Limb (tissue), 2 donors: Measurements from ENCODE around the gene NUPR1.
A peak's percentile ranks its signal among the peaks of the same experiment; 100 is the strongest.
"Not testable (repeated sequence)": the region's sequence is repeated elsewhere in the genome, so short reads cannot be mapped to it uniquely, and the experiment has no call there.

ENCODE experiments used
- DNase-seq, 2 donors: peaks; one replicate each; pipeline ENCODE4 v3.0.0-alpha.2; 2016; ENCODE audit errors: extremely low spot score in 2 of 2

Gene NUPR1

GRCh38 chr16:28498666-28499381 lies 40.0 kb downstream of the NUPR1 start:
- DNase-seq, result no peak

GRCh38 chr16:28497861-28498599 lies 40.7 kb downstream of the NUPR1 start:
- no peak for DNase-seq

GRCh38 chr16:28497386-28497785 lies 41.4 kb downstream of the NUPR1 start:
- DNase-seq, result no peak

DNA sequence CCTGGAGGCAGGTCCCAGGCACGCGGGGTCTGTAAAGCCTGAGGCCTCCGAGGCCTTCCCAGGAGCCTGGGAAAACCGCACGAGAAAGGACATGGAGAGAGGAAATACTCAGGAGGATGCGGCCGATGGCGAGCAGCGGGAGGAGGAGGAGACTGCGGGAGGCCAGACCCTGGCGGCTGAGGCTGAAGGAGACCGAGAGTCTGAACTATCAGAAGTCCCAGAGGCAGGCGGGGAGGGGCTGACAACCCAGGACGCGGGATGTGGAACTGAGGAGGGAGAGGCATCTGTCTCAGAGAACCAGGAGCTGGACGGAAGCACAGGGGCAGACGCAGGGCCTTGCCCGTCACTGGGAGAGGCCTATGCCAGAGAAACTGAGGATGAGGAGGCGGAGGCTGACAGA lies 41.9 kb downstream of the NUPR1 start:
- no peak for DNase-seq

GRCh38 chr16:28495795-28496749 lies 42.7 kb downstream of the NUPR1 start:
- no peak for DNase-seq

GRCh38 chr16:28495098-28495793 lies 43.5 kb downstream of the NUPR1 start:
- DNase-seq, result no peak

GRCh38 chr16:28494121-28494851 lies 44.5 kb downstream of the NUPR1 start, which contains the start of gene APOBR:
TSS of gene APOBR (plus strand) at chr16:28494643. CDS start at chr16:28494682, 39 bp downstream.
- DNase-seq, result no peak

DNA sequence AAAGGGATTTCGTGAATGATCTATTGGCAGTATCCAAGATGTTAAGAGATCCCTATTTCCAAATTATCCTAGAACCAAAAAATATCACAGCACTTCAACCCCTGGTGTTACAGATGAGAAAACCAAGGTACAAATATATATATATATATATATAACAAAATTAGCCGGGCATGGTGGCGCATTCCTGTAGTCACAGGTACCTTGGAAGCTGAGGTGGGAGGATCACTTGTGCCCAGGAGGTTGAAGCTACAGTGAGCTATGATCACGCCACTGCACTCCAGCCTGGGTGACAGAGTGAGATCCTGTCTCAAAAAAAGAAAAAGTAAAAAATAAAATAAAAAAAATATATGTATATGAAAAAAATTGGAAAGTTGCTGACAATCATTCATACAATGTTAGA lies 46.3 kb downstream of the NUPR1 start:
- DNase-seq, result no peak

DNA sequence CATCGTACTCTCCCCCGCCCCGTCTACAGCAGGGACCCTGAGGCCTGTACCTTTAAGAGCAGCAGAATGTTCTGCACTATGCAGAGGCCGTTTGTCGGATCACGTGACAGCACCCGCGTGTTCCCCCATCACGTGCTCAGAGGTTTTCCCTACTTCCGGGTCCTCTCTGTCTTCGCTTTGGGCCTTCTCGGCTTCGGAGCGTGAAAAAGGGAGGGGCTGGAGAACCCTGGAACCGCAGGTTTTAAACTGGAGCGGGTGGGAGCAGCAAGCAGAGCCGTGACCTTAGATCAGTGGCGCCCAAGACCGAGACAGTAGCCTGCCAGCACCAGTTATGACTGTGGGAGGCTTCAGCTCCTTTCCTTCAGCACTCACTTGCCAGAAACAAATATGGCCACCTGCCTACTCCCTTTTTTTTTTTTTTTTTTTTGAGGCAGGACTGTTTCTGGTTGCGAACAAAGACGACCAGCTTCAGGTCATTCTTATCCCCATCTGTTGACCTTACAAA lies 46.8 kb downstream of the NUPR1 start, which contains the start of gene CLN3:
Gene CLN3, minus strand, starts transcription at position 105 of the 505 bp plus-strand sequence. CDS start 315 bp downstream, outside the sequence.
- peak; percentile 92 to 96 for DNase-seq

DNA sequence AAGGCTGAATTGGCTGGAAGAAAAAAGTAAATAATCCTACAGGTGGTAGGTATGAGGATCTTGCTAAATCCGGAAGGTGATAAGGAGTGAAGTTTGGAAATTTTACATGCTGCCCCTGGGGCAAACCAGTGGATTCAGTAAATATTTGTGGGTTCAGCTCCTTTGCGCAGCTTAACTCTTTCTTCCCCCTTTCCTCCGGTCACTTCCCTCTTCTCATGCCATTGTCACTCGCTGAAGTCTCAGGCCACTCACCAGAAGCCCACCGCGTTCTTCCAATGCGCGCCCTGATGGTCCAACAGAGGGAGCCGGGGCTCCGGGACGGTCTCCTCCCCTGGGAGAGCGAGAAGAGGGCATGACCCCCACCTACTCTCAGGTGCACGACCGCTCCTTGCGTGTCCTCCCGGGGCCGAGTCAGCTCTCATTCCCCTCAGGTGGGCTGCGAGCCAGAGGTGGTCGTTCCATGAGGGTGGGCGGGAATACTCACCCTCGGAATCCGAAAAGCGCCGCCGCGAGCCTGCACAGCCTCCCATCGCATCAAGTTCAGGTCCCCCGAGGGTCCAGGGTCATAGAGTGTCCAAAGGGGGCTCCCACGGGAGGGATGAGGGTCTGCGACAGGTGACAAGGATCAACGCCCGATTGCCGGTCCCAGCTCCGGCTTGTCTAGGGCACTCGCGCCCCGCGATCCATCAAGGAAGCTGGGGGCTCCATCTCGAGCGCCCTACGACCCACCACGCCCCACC lies 47.4 kb downstream of the NUPR1 start:
- DNase-seq, result no peak

DNA sequence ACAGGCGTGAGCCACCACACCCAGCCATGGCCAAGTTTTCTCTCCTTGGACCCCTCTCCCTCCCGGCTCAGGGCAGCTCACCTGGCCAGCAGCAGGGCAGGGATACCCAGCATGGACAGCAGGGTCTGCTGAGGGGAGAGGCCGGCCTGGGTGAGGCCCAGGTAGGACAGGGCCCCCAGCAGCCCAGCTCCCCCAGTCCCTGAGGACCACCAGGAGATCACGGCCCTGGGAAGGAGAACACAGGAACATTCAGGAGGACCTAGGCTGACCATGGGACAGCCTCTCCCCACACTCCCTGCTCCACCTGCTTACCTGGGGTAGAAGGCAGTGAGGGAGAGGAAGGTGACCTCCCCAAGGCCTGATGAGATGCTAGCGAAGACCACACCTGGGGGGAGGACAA lies 52.5 kb downstream of the NUPR1 start:
- no peak for DNase-seq

GRCh38 chr16:28483361-28483760 lies 55.4 kb downstream of the NUPR1 start:
- not testable (repeated sequence) for DNase-seq
